HCT116 (cell line): ENCODE data around the gene DPYSL4. TPM values are rescaled to one million over a fixed set of nuclear protein-coding genes. Genes with fewer than 3 reads are reported as not detected.

ENCODE experiments used
- ATAC-seq: fragments of 200-7000 bp; cut with Tn5 transposase; 2 replicates; pipeline ENCODE4 v1.9.1; 2020; ENCODE audit warnings: mild to moderate bottlenecking, moderate library complexity
- BruUV-seq: library from RNA; stranded (reverse); fragments of 400-500 nt; replicated peaks from 2 replicates; lab custom pipeline; 2021; lab: Mats Ljungman, UMichigan
- CTCF ChIA-PET: fragments of 300-600 bp; sonication (Branson Sonifier 250); formaldehyde crosslinking; loops from one replicate; lab custom pipeline; 2021; ENCODE audit warnings: antibody characterized with exemption; lab: Charles Lee
- POLR2A ChIA-PET: fragments of 300-600, 350-600 bp; sonication (Branson Sonifier 250); formaldehyde crosslinking; loops from one replicate; lab custom pipeline; 2021; ENCODE audit warnings: antibody characterized with exemption; lab: Charles Lee
- RAD21 ChIA-PET, 2 experiments: fragments of 300-600 bp; sonication (Branson Sonifier 250); formaldehyde crosslinking; loops; one replicate each; lab custom pipeline; 2023; ENCODE audit warnings: low total read pairs in 2 of 2; ENCODE audit not compliant: uncharacterized antibody in 2 of 2, unreplicated experiment in 2 of 2, low non-redundant PET in 1 of 2; lab: Charles Lee
- DNase-seq: peaks from one replicate; pipeline ENCODE4 v3.0.0-alpha.2; 2010; ENCODE audit warnings: low read depth, low spot score
- H2AFZ ChIP-seq: fragments of 200-600 bp; shearing (Covaris generic), sonication (generic); 2 replicates; pipeline ENCODE4 v1.6.1; 2017; ENCODE audit warnings: low read depth, mixed run types, mixed read lengths, antibody characterized with exemption, low read length; ENCODE audit not compliant: poor library complexity, severe bottlenecking
- H3K27ac ChIP-seq: 2 replicates; pipeline ENCODE4 v1.5.1; 2012; ENCODE audit warnings: low read depth, low read length
- H3K27me3 ChIP-seq: fragments of 200-600 bp; sonication (generic); 2 replicates; pipeline ENCODE4 v1.6.1; 2016; ENCODE audit warnings: mixed run types, low read length, mixed read lengths; ENCODE audit not compliant: insufficient read depth
- H3K36me3 ChIP-seq, 2 experiments: fragments of 200-500 bp in 1 of 2; fragments of 200-600 bp in 1 of 2; sonication (Bioruptor generic) in 1 of 2; sonication (generic) in 1 of 2; 2 replicates each; pipeline versions ENCODE4 v1.5.1 to v1.6.1; 2014 to 2016; ENCODE audit warnings: low read length in 2 of 2, inconsistent platforms in 1 of 2, mixed read lengths in 1 of 2, mixed run types in 1 of 2; ENCODE audit not compliant: insufficient read depth in 2 of 2, control insufficient read depth in 1 of 2
- H3K4me1 ChIP-seq, 2 experiments: fragments of 200-600 bp in 1 of 2; sonication (generic) in 1 of 2; 2 replicates each; pipeline versions ENCODE4 v1.5.1 to v1.6.1; 2012 to 2017; ENCODE audit warnings: low read length in 2 of 2, inconsistent platforms in 1 of 2, mild to moderate bottlenecking in 1 of 2, mixed read lengths in 1 of 2, mixed run types in 1 of 2, moderate library complexity in 1 of 2; ENCODE audit not compliant: insufficient read depth in 2 of 2, control insufficient read depth in 1 of 2
- H3K4me2 ChIP-seq: fragments of 200-600 bp; sonication (generic); 2 replicates; pipeline ENCODE4 v1.6.1; 2017; ENCODE audit warnings: mixed run types, low read length, mixed read lengths
- H3K4me3 ChIP-seq, 2 experiments: fragments of 200-600 bp in 1 of 2; sonication (generic) in 1 of 2; replicated peaks in 1 of 2; 2 replicates each; pipeline ENCODE4 v1.5.1; 2011 to 2016; ENCODE audit warnings: low read length in 2 of 2, control low read depth in 1 of 2, low read depth in 1 of 2, mild to moderate bottlenecking in 1 of 2, mixed read lengths in 1 of 2, mixed run types in 1 of 2
- H3K79me2 ChIP-seq: fragments of 200-600 bp; sonication (generic); 2 replicates; pipeline ENCODE4 v1.6.1; 2017; ENCODE audit warnings: mild to moderate bottlenecking, mixed run types, low read length, moderate library complexity, mixed read lengths; ENCODE audit not compliant: insufficient read depth
- H3K9ac ChIP-seq: fragments of 200-600 bp; sonication (generic); 2 replicates; pipeline ENCODE4 v1.6.1; 2016; ENCODE audit warnings: low read length, mixed read lengths
- H3K9me2 ChIP-seq: fragments of 200-600 bp; sonication (generic), shearing (Covaris generic); 2 replicates; pipeline ENCODE4 v1.6.1; 2017; ENCODE audit warnings: mixed run types, mild to moderate bottlenecking, moderate library complexity; ENCODE audit not compliant: insufficient read depth
- H3K9me3 ChIP-seq, 2 experiments: fragments of 200-500 bp in 1 of 2; fragments of 200-600 bp in 1 of 2; sonication (Bioruptor generic) in 1 of 2; sonication (generic) in 1 of 2; 2 replicates each; pipeline ENCODE4 v1.6.1; 2014 to 2017; ENCODE audit warnings: low read length in 2 of 2, mixed read lengths in 2 of 2, inconsistent platforms in 1 of 2, low read depth in 1 of 2, mild to moderate bottlenecking in 1 of 2, mixed run types in 1 of 2, moderate library complexity in 1 of 2; ENCODE audit not compliant: control insufficient read depth in 1 of 2, insufficient read depth in 1 of 2
- H4K20me1 ChIP-seq: fragments of 200-600 bp; sonication (generic), shearing (Covaris generic); 2 replicates; pipeline ENCODE4 v1.6.1; 2017; ENCODE audit warnings: mixed run types, mild to moderate bottlenecking, moderate library complexity; ENCODE audit not compliant: insufficient read depth
- ATF3 ChIP-seq: IDR thresholded peaks from 2 replicates; pipeline ENCODE4 v1.6.1; 2012
- EGR1 ChIP-seq: IDR thresholded peaks from 2 replicates; pipeline ENCODE4 v1.6.1; 2012; ENCODE audit warnings: low read depth
- EZH2 ChIP-seq: fragments of 200-600 bp; sonication (generic); IDR thresholded peaks from 2 replicates; pipeline ENCODE4 v1.6.1; 2017; ENCODE audit warnings: antibody characterized with exemption, mixed run types
- EZH2phosphoT487 ChIP-seq: fragments of 200-600 bp; IDR thresholded peaks from 2 replicates; pipeline ENCODE4 v1.6.1; 2018; ENCODE audit warnings: antibody characterized with exemption, borderline replicate concordance
- FOSL1 ChIP-seq: IDR thresholded peaks from 2 replicates; pipeline ENCODE4 v1.6.1; 2012; ENCODE audit warnings: low read depth
- RAD21 ChIP-seq: IDR thresholded peaks from 2 replicates; pipeline ENCODE4 v1.6.1; 2012; ENCODE audit warnings: low read depth, mild to moderate bottlenecking
- SIN3A ChIP-seq: IDR thresholded peaks from 2 replicates; pipeline ENCODE4 v1.6.1; 2012; ENCODE audit warnings: low read depth
- SRF ChIP-seq: IDR thresholded peaks from 2 replicates; pipeline ENCODE4 v1.6.1; 2012; ENCODE audit warnings: low read depth
- TCF7L2 ChIP-seq: IDR thresholded peaks from 2 replicates; pipeline ENCODE4 v1.7.0; 2011; ENCODE audit warnings: borderline replicate concordance, inconsistent platforms; ENCODE audit not compliant: insufficient read depth, insufficient read length; ENCODE audit errors: extremely low read depth
- YY1 ChIP-seq: IDR thresholded peaks from 2 replicates; pipeline ENCODE4 v1.6.1; 2011; ENCODE audit warnings: low read length, low read depth, moderate library complexity, mild to moderate bottlenecking; ENCODE audit not compliant: insufficient replicate concordance; ENCODE audit errors: extremely low read depth
- intact Hi-C: fragments of 100-400 bp; cut with micrococcal nuclease; formaldehyde crosslinking; loops from 2 replicates; pipeline ENCODE4 v1.10.0; 2022
- total RNA-seq: library from RNA; stranded (reverse); gene quantifications from one replicate; pipeline ENCODE4 v1.2.1, GENCODE V29; 2021; ENCODE audit not compliant: unreplicated experiment
- TF ChIP-seq, protein P1 (sequence below), 3 experiments: fragments of 200-600 bp in 1 of 3; sonication (generic) in 1 of 3; IDR thresholded peaks in 2 of 3; conservative IDR thresholded peaks in 1 of 3; 2 replicates each; pipeline ENCODE4 v1.5.1; 2012 to 2017; ENCODE audit warnings: low read depth in 2 of 3, low read length in 2 of 3, antibody characterized with exemption in 1 of 3, borderline replicate concordance in 1 of 3, control low read depth in 1 of 3, mild to moderate bottlenecking in 1 of 3, mixed read lengths in 1 of 3, mixed run types in 1 of 3, moderate library complexity in 1 of 3; ENCODE audit not compliant: insufficient read depth in 1 of 3
- TF ChIP-seq, protein P2 (sequence below): IDR thresholded peaks from 2 replicates; pipeline ENCODE4 v1.6.1; 2011; ENCODE audit warnings: mild to moderate bottlenecking, low read length, moderate library complexity; ENCODE audit not compliant: insufficient replicate concordance; ENCODE audit errors: extremely low read depth

The DPYSL4 gene
- total RNA-seq, 1 experiment from 2014 or later, result 5.4 TPM

DNA sequence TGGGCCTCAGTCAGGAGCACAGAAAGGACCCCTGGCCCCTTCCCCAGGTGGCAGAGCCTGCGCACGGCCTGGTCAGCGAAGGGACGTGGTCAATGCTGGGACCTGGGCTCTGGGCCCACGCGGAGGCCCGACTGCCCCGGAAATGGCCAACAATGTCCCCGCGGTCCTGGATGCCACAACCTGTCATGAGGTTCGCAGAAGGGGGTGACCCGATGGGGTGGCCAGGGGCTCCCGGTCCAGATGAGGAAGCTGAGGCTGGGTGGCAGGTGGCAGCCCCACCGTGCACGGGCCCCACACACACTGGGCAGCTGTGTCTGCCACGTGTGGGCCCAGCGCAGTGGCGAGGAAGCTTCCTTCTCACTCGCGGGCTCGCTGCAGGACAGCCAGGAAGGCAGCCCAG is 49.4 kb downstream of the DPYSL4 start:
- Histone ChIP-seq H3K79me2 (no peaks in the 10 kb centered on the region), H3K36me3 (no peaks in the 10 kb centered on the region), H3K9ac (no peak overlapping the region), H3K27ac (no peak overlapping the region), H2AFZ (no peak overlapping the region), H4K20me1 (no peaks in the 10 kb centered on the region), H3K4me2 (no peak overlapping the region), H3K9me2 (no peaks in the 10 kb centered on the region), H3K4me1 (no peaks in the 10 kb centered on the region), H3K27me3 (no peaks in the 10 kb centered on the region), H3K4me3 (no peak overlapping the region), H3K9me3 (no peaks in the 10 kb centered on the region)
- no peak for TF ChIP-seq YY1
- no peak for TF ChIP-seq SIN3A
- no peak for TF ChIP-seq SRF
- TF ChIP-seq, protein P1, sequence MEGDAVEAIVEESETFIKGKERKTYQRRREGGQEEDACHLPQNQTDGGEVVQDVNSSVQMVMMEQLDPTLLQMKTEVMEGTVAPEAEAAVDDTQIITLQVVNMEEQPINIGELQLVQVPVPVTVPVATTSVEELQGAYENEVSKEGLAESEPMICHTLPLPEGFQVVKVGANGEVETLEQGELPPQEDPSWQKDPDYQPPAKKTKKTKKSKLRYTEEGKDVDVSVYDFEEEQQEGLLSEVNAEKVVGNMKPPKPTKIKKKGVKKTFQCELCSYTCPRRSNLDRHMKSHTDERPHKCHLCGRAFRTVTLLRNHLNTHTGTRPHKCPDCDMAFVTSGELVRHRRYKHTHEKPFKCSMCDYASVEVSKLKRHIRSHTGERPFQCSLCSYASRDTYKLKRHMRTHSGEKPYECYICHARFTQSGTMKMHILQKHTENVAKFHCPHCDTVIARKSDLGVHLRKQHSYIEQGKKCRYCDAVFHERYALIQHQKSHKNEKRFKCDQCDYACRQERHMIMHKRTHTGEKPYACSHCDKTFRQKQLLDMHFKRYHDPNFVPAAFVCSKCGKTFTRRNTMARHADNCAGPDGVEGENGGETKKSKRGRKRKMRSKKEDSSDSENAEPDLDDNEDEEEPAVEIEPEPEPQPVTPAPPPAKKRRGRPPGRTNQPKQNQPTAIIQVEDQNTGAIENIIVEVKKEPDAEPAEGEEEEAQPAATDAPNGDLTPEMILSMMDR (IDR thresholded peaks at IDR 0.05 in 2 of 3, conservative IDR thresholded peaks at IDR 0.05 in 1 of 3; ENCODE audit: borderline replicate concordance in 1 of 3, insufficient read depth in 1 of 3, low read depth in 2 of 3, low read length in 2 of 3), result no peak
- no peak for TF ChIP-seq ATF3
- TF ChIP-seq FOSL1, result no peak
- TF ChIP-seq EGR1, result no peak
- TF ChIP-seq EZH2, result no peak
- TF ChIP-seq RAD21, result no peak
- no peak for TF ChIP-seq EZH2phosphoT487
- TF ChIP-seq, protein P2, sequence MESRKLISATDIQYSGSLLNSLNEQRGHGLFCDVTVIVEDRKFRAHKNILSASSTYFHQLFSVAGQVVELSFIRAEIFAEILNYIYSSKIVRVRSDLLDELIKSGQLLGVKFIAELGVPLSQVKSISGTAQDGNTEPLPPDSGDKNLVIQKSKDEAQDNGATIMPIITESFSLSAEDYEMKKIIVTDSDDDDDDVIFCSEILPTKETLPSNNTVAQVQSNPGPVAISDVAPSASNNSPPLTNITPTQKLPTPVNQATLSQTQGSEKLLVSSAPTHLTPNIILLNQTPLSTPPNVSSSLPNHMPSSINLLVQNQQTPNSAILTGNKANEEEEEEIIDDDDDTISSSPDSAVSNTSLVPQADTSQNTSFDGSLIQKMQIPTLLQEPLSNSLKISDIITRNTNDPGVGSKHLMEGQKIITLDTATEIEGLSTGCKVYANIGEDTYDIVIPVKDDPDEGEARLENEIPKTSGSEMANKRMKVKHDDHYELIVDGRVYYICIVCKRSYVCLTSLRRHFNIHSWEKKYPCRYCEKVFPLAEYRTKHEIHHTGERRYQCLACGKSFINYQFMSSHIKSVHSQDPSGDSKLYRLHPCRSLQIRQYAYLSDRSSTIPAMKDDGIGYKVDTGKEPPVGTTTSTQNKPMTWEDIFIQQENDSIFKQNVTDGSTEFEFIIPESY, result no peak
- TF ChIP-seq TCF7L2, result no peak
- ATAC-seq, result no peak
- RAD21 ChIA-PET, result no interaction called here
- POLR2A ChIA-PET, result no interaction called here
- BruUV-seq, result no TSS peak
- DNase-seq, result no peak
- intact Hi-C loops, result no loop called here
- CTCF ChIA-PET, result no interaction called here
